CD4-positive, alpha-beta T cell (primary cell): ENCODE results near the gene PIGU. TPM values are rescaled to one million over a fixed set of nuclear protein-coding genes. Genes with fewer than 3 reads are reported as not detected.
A peak's percentile ranks its signal among the peaks of the same experiment; 100 is the strongest.

Source experiments
- ATAC-seq: fragments of 200-7000 bp; cut with Tn5 transposase; one replicate; pipeline ENCODE4 v1.10.0; 2022; ENCODE audit warnings: mild to moderate bottlenecking; ENCODE audit not compliant: poor library complexity
- CTCF ChIA-PET: fragments of 350-600 bp; sonication (Branson Sonifier 250); formaldehyde crosslinking; loops from one replicate; lab custom pipeline; 2021; ENCODE audit warnings: antibody characterized with exemption, inconsistent platforms; lab: Charles Lee
- POLR2A ChIA-PET: fragments of 350-600 bp; sonication (Branson Sonifier 250); formaldehyde crosslinking; loops from one replicate; lab custom pipeline; 2021; ENCODE audit warnings: antibody characterized with exemption, inconsistent platforms; lab: Charles Lee
- DNase-seq, 14 experiments: peaks; one replicate each; pipeline ENCODE4 v3.0.0-alpha.2; 2013 to 2020; ENCODE audit warnings: mixed read lengths in 2 of 14
- H3K27ac ChIP-seq, 2 donors: one replicate each; pipeline versions ENCODE4 v1.5.1 to v1.7.0; 2013; ENCODE audit warnings: low read length in 2 of 2, low read depth in 1 of 2, mild to moderate bottlenecking in 1 of 2
- H3K27me3 ChIP-seq, 2 experiments: 1 replicate in 1 of 2; 2 replicates in 1 of 2; pipeline versions ENCODE4 v1.6.1 to v1.7.0; 2013; ENCODE audit warnings: low read length in 2 of 2, control low read depth in 1 of 2, mild to moderate bottlenecking in 1 of 2, moderate library complexity in 1 of 2; ENCODE audit not compliant: insufficient read depth in 2 of 2, control insufficient read depth in 1 of 2
- H3K36me3 ChIP-seq: one replicate; pipeline ENCODE4 v1.6.1; 2013; ENCODE audit warnings: low read length, control low read depth; ENCODE audit not compliant: insufficient read depth
- H3K4me1 ChIP-seq: one replicate; pipeline ENCODE4 v1.6.1; 2013; ENCODE audit warnings: low read length, control low read depth; ENCODE audit not compliant: insufficient read depth
- H3K4me3 ChIP-seq: one replicate; pipeline ENCODE4 v1.5.1; 2013; ENCODE audit warnings: mild to moderate bottlenecking, low read length, moderate library complexity
- H3K9me3 ChIP-seq, 2 experiments: 1 replicate in 1 of 2; 2 replicates in 1 of 2; pipeline versions ENCODE4 v1.6.1 to v1.7.0; 2013; ENCODE audit warnings: low read length in 2 of 2, mild to moderate bottlenecking in 2 of 2, control low read depth in 1 of 2, moderate library complexity in 1 of 2; ENCODE audit not compliant: control insufficient read depth in 1 of 2, insufficient read depth in 1 of 2
- H3K27ac Mint-ChIP-seq: one replicate; pipeline ENCODE4 v1.8.0; 2020; ENCODE audit warnings: mixed read lengths
- H3K27me3 Mint-ChIP-seq: one replicate; pipeline ENCODE4 v1.8.0; 2021; ENCODE audit warnings: mixed read lengths
- H3K36me3 Mint-ChIP-seq: one replicate; pipeline ENCODE4 v1.8.0; 2021; ENCODE audit warnings: low read depth, mixed read lengths
- H3K4me1 Mint-ChIP-seq: one replicate; pipeline ENCODE4 v1.8.0; 2021; ENCODE audit warnings: low read depth, mixed read lengths
- H3K4me3 Mint-ChIP-seq: one replicate; pipeline ENCODE4 v1.8.0; 2020; ENCODE audit warnings: mild to moderate bottlenecking, mixed read lengths
- H3K9me3 Mint-ChIP-seq: one replicate; pipeline ENCODE4 v1.8.0; 2020; ENCODE audit warnings: mixed read lengths
- intact Hi-C, 2 experiments: fragments of 100-400 bp; cut with DNase I in 1 of 2; cut with micrococcal nuclease in 1 of 2; formaldehyde crosslinking; loops; one replicate each; pipeline versions ENCODE4 v1.15.1 to v1.9.0; 2023 to 2025; cut with DNase I, micrococcal nuclease
- total RNA-seq, 174 experiments: library from RNA in 2 of 174; stranded (reverse) in 2 of 174; gene quantifications; one replicate each; pipeline ENCODE4 v1.2.3 and lab custom pipeline; 2021 to 2026
- TF ChIP-seq, protein P1 (sequence below): fragments of 200-600 bp; IDR thresholded peaks from one replicate; pipeline ENCODE4 v1.8.0; 2022; ENCODE audit warnings: antibody characterized with exemption, mild to moderate bottlenecking

PIGU gene
- total RNA-seq, 2 experiments from 2014 or later = 4.6 to 5.5 TPM

DNA sequence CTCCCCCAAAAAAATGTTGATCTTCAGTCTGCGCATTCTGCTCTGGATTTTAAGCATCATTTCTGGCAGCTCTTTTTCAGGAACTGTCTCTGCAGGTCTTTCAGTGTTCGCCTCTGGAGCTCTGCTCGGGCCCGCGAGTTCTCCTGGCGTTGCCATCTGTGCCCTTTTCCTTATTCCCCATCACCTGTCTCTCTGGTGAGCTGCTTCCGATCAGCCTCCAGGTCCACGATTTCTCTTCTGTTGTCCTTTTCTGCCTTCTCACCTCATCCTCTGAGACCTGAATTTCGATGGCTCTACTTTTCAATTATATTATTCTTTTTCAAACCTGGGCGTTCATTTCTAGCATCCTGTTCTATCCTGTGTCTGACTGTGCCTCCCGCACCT is 119.0 kb downstream of the PIGU start:
- peaks cover 14% of the 10 kb centered on the region for H3K4me1 Mint-ChIP-seq
- Histone ChIP-seq H3K9me3 (no peaks in the 10 kb centered on the region), H3K4me3 (peak overlapping the region; percentile 82), H3K27ac (peak overlapping the region; percentile 87 to 94), H3K4me1 (peaks cover 11% of the 10 kb centered on the region), H3K36me3 (no peaks in the 10 kb centered on the region), H3K27me3 (no peaks in the 10 kb centered on the region)
- POLR2A ChIA-PET = interaction anchor here (0.8 to 2.1 kb wide), 5 partner anchors 10 to 255 kb away, joined by 3 to 17 read pairs (median 3); partner anchors contain the start of genes DYNLRB1 and PIGU
- no peaks in the 10 kb centered on the region for H3K36me3 Mint-ChIP-seq
- no peak for DNase-seq
- H3K4me3 Mint-ChIP-seq = peak overlapping the region; percentile 79
- ATAC-seq = no peak
- H3K27me3 Mint-ChIP-seq = no peaks in the 10 kb centered on the region
- intact Hi-C loops = loop anchor here (1.0 to 5.0 kb wide), 4 partner anchors 144 to 1066 kb away; partner anchors contain the start of genes AHCY (in 1 of the 2), CBFA2T2 (in 1 of the 2) and TP53INP2 (in 1 of the 2)
- H3K27ac Mint-ChIP-seq = peak overlapping the region; percentile 85
- TF ChIP-seq, protein P1, sequence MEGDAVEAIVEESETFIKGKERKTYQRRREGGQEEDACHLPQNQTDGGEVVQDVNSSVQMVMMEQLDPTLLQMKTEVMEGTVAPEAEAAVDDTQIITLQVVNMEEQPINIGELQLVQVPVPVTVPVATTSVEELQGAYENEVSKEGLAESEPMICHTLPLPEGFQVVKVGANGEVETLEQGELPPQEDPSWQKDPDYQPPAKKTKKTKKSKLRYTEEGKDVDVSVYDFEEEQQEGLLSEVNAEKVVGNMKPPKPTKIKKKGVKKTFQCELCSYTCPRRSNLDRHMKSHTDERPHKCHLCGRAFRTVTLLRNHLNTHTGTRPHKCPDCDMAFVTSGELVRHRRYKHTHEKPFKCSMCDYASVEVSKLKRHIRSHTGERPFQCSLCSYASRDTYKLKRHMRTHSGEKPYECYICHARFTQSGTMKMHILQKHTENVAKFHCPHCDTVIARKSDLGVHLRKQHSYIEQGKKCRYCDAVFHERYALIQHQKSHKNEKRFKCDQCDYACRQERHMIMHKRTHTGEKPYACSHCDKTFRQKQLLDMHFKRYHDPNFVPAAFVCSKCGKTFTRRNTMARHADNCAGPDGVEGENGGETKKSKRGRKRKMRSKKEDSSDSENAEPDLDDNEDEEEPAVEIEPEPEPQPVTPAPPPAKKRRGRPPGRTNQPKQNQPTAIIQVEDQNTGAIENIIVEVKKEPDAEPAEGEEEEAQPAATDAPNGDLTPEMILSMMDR = no peak
- no peaks in the 10 kb centered on the region for H3K9me3 Mint-ChIP-seq
- CTCF ChIA-PET = interaction anchor here (1.0 to 1.7 kb wide), 2 partner anchors 20 to 245 kb away, joined by 4 to 5 read pairs; no protein-coding TSS in a partner anchor

DNA sequence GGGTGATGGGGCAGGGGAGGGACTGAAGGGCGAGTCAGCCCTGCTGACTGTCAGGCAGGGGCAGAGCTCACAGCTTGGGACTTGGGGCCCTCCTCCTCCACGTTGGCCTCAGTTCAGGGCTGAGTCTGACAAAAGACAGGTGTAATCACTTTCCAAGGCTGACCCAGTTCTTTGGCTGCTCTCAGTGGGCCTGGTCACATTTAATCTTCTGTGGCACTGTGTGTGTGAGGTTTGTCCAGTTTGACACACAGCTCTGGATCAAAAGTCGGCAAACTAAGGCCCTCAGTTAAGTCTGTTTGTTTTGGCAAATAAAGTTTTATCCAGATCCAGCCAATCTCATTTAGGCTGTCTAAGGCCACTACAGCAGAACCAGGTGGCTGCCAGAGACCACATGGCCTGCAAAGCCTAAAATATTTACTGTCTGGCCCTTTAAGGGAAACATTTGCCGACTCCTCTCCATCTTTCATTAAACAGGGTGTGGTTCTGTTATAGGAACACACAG is 123.5 kb downstream of the PIGU start:
- no peaks in the 10 kb centered on the region for H3K36me3 Mint-ChIP-seq
- no peak overlapping the region for H3K4me3 Mint-ChIP-seq
- Histone ChIP-seq H3K27ac (no peak overlapping the region), H3K4me1 (peaks cover 8% of the 10 kb centered on the region), H3K9me3 (no peaks in the 10 kb centered on the region), H3K4me3 (no peak overlapping the region), H3K36me3 (no peaks in the 10 kb centered on the region), H3K27me3 (no peaks in the 10 kb centered on the region)
- ATAC-seq = no peak
- no peaks in the 10 kb centered on the region for H3K9me3 Mint-ChIP-seq
- TF ChIP-seq, protein P1 = no peak
- H3K4me1 Mint-ChIP-seq = peaks cover 13% of the 10 kb centered on the region
- no peak overlapping the region for H3K27ac Mint-ChIP-seq
- ChIA-PET CTCF (no interaction called here), POLR2A (no interaction called here)
- no peaks in the 10 kb centered on the region for H3K27me3 Mint-ChIP-seq
- intact Hi-C loops = no loop called here
- no peak for DNase-seq

DNA sequence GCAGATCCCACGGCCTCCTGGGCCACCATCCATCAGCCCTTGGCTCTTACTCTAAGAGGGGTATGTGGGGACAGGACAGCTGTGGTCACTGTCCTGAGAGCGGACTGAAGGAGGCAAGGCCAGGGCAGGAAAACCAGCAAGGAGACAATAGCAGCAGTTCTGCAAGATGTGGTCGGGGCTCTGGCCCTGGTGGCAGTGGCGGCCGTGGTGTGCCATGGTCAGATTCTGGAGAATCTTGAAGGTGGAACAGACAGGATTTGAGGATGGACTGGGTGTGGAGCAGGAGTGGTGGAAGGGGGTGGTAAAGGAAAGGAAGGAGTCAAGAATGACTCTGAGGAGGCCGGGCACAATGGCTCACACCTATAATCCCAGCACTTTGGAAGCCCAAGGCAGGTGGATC is 124.3 kb downstream of the PIGU start:
- Histone ChIP-seq H3K9me3 (no peaks in the 10 kb centered on the region), H3K27ac (no peak overlapping the region), H3K4me1 (peaks cover 2% of the 10 kb centered on the region), H3K4me3 (no peak overlapping the region), H3K36me3 (no peaks in the 10 kb centered on the region), H3K27me3 (no peaks in the 10 kb centered on the region)
- ChIA-PET POLR2A (no interaction called here), CTCF (no interaction called here)
- TF ChIP-seq, protein P1 = no peak
- ATAC-seq = no peak
- Mint-ChIP-seq H3K36me3 (no peaks in the 10 kb centered on the region), H3K9me3 (no peaks in the 10 kb centered on the region), H3K27me3 (no peaks in the 10 kb centered on the region), H3K4me3 (no peak overlapping the region), H3K27ac (no peak overlapping the region), H3K4me1 (peaks cover 5% of the 10 kb centered on the region)
- no peak for DNase-seq
- intact Hi-C loops = no loop called here
